Upper lobe of left lung (tissue), 4 donors: ENCODE data around the gene TRIM9.

Source experiments
- POLR2A ChIP-seq, 4 donors: fragments of 450-650 bp; IDR thresholded peaks; one replicate each; pipeline ENCODE4 v1.5.1; 2016 to 2017; ENCODE audit warnings: antibody characterized with exemption in 4 of 4, mild to moderate bottlenecking in 2 of 4
- TF ChIP-seq, protein P1 (sequence below), 6 experiments: fragments of 450-650 bp in 4 of 6; fragments of 200-600 bp in 2 of 6; sonication (generic) in 2 of 6; IDR thresholded peaks; one replicate each; pipeline ENCODE4 v1.5.1; 2016 to 2019; ENCODE audit warnings: antibody characterized with exemption in 6 of 6

DNA sequence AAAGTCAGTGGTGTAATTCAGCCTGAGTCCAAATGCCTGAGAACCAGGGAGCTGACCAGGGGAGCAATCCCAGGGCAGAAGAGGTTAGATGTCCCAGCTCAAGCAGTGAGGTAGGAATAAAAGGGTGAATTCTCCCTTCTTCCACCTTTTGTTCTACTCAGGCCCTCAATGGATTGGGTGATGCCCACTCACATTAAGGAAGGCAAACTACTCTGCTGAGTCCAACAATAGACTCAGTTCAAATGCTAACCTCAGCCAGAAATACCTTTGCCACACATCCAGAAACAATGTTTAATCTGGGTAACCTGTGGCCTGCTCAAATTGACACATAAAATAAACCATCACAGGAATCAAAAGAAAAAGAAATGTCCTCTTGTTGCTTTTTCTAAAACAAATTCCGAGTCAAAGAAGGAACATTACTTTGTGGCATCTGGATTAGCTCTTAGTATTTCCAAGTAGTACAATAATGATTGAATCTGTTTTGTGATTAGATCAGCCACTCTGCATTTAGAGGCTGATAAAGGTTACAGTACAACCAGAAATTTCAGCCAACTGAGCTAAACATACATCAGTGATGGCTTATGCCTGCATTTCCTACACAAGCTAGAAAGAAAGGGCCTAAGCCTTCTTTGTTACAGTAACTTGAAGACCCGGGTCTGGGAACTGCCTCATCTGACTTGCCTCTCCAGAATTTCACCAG, 43.6 kb upstream of the TRIM9 start:
- TF ChIP-seq, protein P1, sequence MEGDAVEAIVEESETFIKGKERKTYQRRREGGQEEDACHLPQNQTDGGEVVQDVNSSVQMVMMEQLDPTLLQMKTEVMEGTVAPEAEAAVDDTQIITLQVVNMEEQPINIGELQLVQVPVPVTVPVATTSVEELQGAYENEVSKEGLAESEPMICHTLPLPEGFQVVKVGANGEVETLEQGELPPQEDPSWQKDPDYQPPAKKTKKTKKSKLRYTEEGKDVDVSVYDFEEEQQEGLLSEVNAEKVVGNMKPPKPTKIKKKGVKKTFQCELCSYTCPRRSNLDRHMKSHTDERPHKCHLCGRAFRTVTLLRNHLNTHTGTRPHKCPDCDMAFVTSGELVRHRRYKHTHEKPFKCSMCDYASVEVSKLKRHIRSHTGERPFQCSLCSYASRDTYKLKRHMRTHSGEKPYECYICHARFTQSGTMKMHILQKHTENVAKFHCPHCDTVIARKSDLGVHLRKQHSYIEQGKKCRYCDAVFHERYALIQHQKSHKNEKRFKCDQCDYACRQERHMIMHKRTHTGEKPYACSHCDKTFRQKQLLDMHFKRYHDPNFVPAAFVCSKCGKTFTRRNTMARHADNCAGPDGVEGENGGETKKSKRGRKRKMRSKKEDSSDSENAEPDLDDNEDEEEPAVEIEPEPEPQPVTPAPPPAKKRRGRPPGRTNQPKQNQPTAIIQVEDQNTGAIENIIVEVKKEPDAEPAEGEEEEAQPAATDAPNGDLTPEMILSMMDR (IDR thresholded peaks at IDR 0.05), result no peak
- no peak for TF ChIP-seq POLR2A (IDR thresholded peaks at IDR 0.05)
